ENCODE measurements around the gene ACBD6. TPM values are rescaled to one million over a fixed set of nuclear protein-coding genes. Genes with fewer than 3 reads are reported as not detected.

Gene ACBD6
- total RNA-seq, 1 donor from 2014 or later: 16.2 TPM

- intact Hi-C loops (cut with DNase I): no loop called here
- ATAC-seq (ENCODE audit: poor library complexity) (no peak), DNase-seq (no peak)
These were observed 115.0 kb downstream of the ACBD6 start for GRCh38 chr1:180387413-180387812.

- ATAC-seq (ENCODE audit: poor library complexity) (no peak), DNase-seq (no peak)
- intact Hi-C loops (cut with DNase I): no loop called here
These were observed 115.5 kb downstream of the ACBD6 start for GRCh38 chr1:180386745-180387367.

DNA sequence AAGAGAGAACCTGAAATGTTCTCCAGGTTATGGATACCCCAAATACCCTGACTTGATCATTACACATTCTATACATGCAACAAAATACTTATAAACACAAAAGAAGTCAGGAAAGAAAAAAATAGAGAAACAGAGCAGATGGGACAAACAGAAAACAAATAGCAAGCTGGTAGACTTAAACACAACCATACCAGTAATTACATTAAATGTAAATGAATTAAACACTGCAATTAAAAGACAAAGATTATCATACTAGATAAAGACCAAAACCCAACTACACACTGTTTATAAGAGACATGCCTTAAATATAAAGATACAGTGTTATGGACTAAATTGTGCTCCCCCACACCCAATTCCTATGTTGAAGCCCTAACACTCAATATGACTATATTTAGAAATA is 117.2 kb downstream of the ACBD6 start:
- DNase-seq: no peak
- no peak for ATAC-seq (ENCODE audit: poor library complexity)
- intact Hi-C loops (cut with DNase I): no loop called here

DNA sequence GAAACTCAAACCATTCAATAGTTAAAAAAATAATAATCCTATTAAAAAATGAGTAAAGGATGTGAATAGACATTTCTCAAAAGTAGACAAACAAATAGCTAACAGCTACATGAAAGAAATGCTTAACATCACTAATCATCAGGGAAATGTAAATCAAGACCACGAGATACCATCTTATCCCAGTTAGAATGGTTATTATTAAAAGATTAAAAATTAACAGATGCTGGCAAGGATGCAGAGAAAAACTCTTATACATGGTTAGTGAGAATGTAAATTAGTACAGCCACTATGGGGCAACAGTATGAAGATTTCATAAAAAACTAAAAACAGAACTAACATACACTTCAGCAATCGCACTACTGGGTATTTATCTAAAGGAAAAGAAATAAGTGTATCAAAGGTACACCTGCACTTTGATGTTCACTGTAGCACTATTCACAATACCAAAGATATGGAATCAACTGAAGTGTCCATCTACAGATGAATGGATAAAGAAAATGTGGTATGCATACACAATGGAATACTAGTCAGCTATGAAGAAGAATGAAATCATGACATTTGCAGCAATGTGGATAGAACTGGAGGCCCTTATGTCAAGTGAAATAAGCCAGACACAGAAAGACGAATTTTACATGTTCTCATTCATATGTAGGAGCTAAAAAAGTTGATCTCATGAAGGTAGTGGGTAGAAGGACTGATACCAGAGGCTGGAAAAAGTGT is 117.9 kb downstream of the ACBD6 start:
- intact Hi-C loops (cut with DNase I): no loop called here
- DNase-seq (no peak), ATAC-seq (ENCODE audit: poor library complexity) (no peak)

DNA sequence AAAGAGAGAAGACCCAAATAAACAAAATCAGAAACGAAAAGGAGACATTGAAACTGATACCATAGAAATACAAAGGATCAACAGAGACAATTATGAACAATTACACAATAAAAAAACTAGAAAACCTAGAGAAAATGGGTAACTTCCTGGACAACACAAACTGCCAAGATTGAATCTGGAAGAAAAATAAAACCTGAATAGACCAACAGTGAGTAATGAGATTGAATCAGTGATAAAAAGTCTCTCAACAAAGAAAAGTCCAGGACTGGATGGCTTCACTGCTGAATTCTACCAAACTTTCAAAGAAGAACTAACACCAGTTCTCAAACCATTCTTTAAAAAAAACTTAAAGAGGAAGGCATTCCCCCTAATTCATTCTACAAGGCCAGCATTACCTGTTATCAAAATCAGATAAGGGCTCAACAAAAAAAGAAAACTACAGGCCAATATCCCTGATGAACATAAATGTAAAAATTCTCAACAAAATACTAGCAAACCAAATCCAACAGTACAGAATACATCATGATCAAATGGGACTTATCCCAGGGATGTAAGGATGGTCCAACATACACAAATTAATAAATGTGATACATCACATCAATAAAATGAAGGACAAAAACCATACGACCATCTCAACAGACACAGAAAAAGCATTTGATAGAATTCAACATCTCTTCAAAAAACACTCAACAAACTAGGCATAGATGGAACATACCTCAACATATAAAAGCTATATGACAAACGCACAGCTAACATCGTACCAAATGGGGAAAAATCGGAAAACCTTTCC is 119.9 kb downstream of the ACBD6 start:
- ATAC-seq (ENCODE audit: poor library complexity) (no peak), DNase-seq (no peak)
- intact Hi-C loops (cut with DNase I): no loop called here

DNA sequence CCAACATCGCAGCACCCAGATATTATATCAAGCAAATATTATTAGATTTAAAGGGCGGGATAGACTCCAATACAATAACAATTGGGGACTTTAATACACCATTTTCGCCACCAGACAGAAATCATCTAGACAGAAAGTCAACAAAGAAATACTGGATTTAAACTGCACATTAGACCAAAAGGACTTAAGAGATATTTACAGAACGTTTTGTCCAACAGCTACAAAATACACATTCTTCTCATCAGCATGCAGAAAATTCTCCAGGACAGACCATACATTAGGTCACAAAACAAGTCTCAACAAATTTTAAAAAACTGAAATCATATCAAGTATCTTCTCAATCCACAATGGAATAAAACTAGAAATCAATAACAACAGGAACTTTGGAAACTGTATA is 121.2 kb downstream of the ACBD6 start:
- no peak for ATAC-seq (ENCODE audit: poor library complexity)
- no peak for DNase-seq
- intact Hi-C loops (cut with DNase I): no loop called here

GRCh38 chr1:180380259-180381183 is 121.9 kb downstream of the ACBD6 start:
- DNase-seq (no peak), ATAC-seq (ENCODE audit: poor library complexity) (no peak)
- intact Hi-C loops (cut with DNase I): no loop called here

DNA sequence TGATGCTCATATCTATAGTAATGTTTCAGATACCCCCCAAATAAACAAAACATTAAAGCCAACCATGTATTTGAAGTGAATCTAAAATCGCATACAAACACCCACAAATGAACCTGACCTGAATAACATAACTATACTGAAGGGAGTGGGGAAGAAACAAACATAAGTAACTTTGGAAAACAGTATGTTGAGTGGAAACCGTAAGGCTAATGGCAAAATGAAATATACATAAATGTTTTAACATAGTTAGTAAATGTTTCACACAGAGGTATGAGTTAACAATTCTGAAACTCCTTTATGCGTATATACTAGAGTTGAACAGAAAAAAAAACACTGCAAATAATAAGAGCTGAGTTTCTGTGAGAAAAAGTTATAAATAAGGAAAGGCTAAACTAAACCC is 125.6 kb downstream of the ACBD6 start:
- intact Hi-C loops (cut with DNase I): no loop called here
- DNase-seq (no peak), ATAC-seq (ENCODE audit: poor library complexity) (no peak)

DNA sequence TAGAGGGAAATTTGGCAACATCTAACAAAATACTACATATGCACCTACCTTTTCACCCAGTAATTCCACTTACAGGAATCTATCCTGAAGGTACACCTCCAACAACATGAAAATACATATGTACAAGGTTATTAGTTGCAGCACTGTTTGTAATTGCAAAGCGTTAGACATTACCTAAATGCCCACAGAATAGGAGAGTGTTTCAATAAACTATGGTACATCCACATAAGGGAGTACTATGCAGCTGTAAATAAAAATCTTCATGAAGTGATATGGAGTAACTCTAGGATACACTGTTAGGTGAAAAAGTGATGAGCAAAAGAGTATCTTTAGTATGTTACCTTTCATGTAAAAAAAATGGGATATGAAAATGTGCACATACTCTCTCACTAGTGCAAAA is 126.1 kb downstream of the ACBD6 start:
- no peak for DNase-seq
- intact Hi-C loops (cut with DNase I): no loop called here
- no peak for ATAC-seq (ENCODE audit: poor library complexity)

DNA sequence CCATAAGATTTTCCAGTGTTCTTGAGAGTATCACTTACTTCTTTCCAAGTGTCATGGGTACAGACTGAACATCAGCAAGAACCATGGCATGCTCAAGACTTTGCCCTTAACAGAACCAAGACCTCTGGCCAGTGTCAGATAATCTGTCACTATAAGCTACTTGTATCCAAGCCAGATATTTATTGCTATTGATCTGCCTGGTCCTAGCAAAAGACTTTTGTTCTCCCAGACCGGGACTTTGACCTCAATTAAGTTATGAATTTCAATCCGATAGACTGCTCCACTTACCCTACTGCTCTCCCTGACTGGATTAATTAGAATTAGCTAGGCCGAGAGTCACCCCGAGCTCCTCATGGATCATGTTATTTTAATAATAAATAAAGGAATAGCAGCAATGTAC is 129.6 kb downstream of the ACBD6 start:
- intact Hi-C loops (cut with DNase I): no loop called here
- DNase-seq (no peak), ATAC-seq (ENCODE audit: poor library complexity) (no peak)

- DNase-seq: no peak
- ATAC-seq (ENCODE audit: poor library complexity): no peak
- intact Hi-C loops (cut with DNase I): no loop called here
These were observed 131.8 kb downstream of the ACBD6 start for GRCh38 chr1:180370597-180370996.

DNA sequence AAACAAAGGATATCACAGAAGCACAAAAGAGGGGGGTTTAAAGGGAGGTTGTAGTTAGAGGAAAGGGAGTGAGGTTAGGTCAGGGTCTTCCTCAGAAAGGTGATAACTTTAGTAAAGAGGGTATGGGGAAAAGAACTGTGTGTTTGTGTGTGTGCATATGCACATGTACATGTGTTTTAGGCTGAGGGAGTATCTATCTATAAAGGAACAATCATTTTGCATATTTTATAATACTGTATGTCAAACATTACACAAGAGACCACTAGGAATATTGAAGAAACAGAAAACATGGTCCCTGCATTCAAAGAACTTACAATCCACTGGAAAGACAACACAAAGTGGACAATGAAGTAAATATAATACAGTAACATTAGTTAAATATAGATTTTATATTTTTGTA is 132.2 kb downstream of the ACBD6 start:
- DNase-seq (no peak), ATAC-seq (ENCODE audit: poor library complexity) (no peak)
- intact Hi-C loops (cut with DNase I): no loop called here

GRCh38 chr1:180369061-180369460 is 133.3 kb downstream of the ACBD6 start:
- DNase-seq (no peak), ATAC-seq (ENCODE audit: poor library complexity) (no peak)
- intact Hi-C loops (cut with DNase I): no loop called here

- intact Hi-C loops (cut with DNase I): no loop called here
- ATAC-seq (ENCODE audit: poor library complexity) (no peak), DNase-seq (no peak)
These were observed 135.9 kb downstream of the ACBD6 start for GRCh38 chr1:180366371-180367068.

DNA sequence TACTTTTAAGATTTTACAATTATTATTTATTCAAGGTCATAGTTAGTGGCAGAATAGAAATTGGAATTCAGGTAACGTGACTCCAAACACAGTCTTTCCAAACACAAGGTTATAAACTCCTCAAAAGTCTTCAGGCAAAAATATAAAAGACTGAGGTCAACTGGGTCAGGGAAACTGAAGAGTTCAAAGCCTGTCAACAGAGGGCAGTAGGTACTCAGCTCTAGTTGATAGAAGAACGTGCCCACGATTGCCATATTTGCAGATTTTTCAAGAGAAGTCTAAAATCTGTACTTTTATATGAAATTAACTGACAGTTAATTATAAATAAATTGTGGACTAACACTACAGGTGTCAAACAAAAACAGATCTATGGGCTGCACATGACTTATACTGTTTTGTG is 137.3 kb downstream of the ACBD6 start:
- no peak for DNase-seq
- intact Hi-C loops (cut with DNase I): no loop called here
- no peak for ATAC-seq (ENCODE audit: poor library complexity)

- intact Hi-C loops (cut with DNase I): no loop called here
- ATAC-seq (ENCODE audit: poor library complexity): no peak
- DNase-seq: no peak
These were observed 139.0 kb downstream of the ACBD6 start for GRCh38 chr1:180363246-180363995.

DNA sequence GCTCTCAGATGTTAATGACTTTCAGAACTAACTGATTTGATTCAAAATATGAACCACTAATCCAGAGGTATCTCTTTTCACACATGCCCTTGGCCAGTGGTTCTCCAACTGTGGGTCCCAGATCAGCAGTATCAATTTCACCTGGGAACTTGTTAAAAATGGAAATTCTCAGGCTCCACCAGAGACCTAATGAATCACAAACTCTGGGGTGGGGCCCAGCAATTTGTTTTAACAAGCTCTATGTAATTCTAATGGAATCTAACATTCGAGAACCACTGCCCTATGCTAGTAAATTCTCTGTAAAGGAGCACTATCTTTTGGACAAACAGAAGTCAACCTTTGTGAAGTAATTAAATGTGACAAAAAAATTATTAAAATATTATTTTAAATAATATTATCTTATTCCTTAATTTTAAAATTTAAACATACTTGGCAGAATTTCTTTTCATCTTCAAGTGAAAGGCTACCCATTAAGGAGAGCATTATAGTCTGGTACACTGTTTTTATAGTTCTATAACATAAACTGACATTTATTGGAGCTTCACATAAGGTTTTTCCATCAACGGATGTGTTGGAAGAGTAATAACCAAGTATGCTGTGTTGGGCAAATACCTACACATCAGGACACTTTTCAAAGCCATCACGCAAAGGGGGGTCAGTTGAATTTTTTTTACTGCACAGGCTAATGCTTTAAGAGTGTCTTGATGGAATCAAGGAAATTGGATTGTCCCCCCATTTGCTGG is 141.9 kb downstream of the ACBD6 start:
- DNase-seq: no peak
- no peak for ATAC-seq (ENCODE audit: poor library complexity)

More for the DNA sequence above, 141.9 kb downstream of the ACBD6 start:
- intact Hi-C loops (cut with DNase I): no loop called here
